ENCODE results near the gene MPND.
"Not testable (repeated sequence)": the region's sequence is repeated elsewhere in the genome, so short reads cannot be mapped to it uniquely, and the experiment has no call there.

Gene MPND

GRCh38 chr19:4320419-4320818 is 22.9 kb upstream of the MPND start:
- no peak for DNase-seq

DNA sequence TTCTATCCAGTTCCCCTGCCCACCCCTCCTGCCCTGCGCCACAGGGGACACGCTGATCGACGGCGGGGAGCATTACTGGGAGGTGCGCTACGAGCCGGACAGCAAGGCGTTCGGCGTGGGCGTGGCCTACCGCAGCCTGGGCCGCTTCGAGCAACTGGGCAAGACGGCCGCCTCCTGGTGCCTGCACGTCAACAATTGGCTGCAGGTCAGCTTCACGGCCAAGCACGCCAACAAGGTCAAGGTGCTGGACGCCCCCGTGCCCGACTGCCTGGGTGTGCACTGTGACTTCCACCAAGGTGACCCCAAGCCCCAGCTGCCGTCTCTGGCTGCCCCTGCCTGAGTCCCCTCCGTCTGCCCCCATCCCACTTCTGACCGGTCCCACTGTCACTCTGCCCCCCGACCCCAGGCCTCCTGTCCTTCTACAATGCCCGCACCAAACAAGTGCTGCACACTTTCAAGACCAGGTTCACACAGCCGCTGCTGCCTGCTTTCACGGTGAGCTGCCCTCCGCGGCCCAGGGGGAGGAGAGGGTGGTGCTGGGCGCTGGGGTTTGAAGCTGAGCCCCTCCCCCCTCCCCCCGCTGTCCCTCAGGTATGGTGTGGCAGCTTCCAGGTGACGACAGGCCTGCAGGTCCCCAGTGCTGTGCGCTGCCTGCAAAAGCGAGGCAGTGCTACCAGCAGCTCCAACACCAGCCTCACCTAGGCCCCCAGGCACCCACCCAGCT is 20.3 kb upstream of the MPND start:
- DNase-seq = no peak

DNA sequence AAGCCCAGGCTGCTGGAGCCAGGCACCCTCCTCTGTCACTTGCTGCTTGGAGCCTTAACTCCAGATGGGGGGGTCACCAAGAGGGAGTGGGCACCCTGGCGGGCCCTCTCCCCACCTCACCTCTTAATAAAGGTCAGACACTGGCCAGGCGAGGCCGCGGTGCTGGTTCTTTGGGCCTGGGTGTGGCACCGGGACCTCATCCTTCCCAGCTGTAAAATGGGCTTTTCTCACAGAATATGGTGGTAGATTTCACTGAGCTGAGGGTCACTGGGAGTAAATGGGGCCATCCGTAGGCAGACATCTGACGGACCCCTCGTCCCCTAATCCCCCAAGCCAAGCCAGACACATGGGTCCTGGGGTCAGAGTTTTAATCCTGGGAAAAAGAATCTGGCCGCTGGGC is 19.7 kb upstream of the MPND start:
- no peak for DNase-seq

DNA sequence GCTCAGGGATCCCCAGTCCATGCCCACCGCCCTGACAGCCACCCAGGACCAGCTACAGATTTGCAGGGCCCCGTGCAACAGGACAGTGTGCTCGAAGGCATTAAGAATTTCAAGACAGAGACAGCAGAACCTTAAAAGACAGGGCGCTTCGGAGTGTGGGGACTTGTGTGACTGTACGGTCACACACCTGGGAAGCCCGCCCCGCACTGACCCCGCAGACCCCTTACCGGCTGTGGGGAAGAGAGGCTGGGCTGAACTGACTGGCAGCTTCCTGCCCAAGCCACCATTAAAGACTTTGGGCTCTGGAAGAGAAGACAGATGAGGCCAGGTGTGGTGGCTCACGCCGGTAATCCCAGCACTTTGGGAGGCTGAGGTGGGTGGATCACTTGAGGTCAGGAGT is 19.1 kb upstream of the MPND start:
- DNase-seq = no peak

GRCh38 chr19:4326215-4326836 is 17.0 kb upstream of the MPND start:
- no peak for DNase-seq

GRCh38 chr19:4326837-4327251 is 16.5 kb upstream of the MPND start:
- no peak for DNase-seq

DNA sequence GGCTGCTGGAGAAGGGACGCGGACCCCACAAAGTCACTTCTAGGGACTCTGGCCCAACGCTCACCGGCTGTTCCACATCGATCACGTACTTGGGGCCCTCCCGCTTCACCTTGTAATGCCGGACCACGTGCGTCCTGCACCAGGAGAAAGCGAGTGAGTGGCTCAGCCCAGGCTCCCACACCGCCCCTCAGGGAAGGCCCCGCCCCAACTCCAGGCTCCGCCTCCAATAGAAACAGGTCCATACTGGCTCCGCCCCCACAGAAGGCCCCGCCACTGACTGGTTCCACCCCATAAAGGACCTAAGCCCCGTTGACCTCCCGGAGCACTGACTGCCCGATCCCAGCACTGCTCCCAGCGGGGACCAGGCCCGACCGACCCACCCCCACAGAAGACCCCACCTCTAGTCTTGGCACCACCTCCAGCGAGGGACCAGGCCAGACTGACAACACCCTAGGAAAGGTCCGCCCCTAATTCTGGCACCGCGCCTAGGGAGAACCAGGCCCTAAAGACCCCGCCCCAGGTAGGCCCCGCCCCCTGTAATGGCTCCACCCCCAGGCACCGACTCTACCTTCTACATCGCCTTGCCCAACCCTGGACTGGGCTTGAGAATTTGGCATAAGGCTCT is 16.0 kb upstream of the MPND start:
- DNase-seq = no peak

DNA sequence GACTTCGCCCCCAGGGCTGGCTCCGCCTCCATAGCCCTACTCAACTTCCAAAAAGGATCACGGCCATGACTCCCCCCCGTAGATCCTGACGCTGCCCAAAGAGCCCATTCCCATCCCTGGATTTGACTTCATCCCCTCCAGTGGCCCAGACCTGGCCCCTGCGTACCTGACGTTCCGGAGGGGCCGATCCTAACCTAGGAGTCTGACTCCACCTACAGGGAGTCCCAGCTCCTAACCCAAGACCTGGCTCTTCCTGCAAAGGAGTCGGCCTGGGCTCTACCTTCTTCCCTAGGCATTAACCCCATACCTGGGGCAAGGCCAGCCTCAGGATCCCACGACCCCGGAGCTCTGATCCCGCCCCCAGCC is 15.5 kb upstream of the MPND start:
- no peak for DNase-seq

GRCh38 chr19:4328243-4328990 is 14.9 kb upstream of the MPND start:
- DNase-seq = peak; percentile 59

- not testable (repeated sequence) for DNase-seq
Observed at GRCh38 chr19:4328991-4329681, 14.2 kb upstream of the MPND start.

DNA sequence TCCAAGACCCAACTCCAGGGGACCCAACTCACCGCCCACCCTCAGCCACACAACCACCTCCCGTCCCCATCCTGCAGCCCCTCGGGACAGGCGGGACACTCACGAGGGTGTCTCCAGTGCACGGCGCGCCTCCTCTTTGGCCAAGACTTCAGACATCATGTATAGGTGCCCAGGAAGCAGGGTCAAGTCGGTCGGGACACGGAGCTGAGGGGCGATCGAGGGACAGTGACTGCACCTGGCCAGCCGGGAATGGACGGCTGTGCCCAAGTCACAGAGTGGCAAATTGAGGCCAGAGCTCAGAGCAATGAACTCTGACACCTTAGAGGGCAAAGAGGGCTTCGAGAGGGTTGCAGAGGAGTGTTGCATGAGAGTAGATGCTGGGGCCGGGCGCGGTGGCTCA is 13.5 kb upstream of the MPND start:
- DNase-seq = no peak

GRCh38 chr19:4334929-4335570 is 8.3 kb upstream of the MPND start:
- DNase-seq = no peak

DNA sequence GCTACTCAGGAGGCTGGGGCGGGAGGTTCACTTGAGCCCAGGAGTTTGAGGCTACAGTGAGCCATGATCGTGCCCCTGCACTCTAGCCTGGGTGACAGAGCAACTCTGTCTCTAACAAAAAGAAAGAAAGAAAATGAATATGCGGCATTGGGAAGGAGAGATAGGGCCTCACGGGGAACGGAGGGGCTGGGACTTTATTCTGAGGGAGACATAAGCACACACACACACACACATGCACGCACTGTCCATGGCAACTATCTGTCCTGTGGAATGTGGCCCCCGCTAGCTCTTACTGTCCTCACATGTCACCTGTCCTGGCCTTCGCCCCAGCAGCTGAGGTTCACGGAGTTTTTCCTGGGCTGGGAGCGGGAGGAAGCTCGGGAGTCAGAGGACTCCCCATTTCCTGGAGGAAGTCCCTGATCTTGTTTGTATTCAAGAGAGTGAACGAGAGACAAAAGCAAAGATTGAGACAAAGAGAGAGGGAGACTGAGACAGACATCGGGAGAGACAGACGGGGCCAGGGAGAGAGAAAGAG is 5.4 kb upstream of the MPND start:
- no peak for DNase-seq

DNA sequence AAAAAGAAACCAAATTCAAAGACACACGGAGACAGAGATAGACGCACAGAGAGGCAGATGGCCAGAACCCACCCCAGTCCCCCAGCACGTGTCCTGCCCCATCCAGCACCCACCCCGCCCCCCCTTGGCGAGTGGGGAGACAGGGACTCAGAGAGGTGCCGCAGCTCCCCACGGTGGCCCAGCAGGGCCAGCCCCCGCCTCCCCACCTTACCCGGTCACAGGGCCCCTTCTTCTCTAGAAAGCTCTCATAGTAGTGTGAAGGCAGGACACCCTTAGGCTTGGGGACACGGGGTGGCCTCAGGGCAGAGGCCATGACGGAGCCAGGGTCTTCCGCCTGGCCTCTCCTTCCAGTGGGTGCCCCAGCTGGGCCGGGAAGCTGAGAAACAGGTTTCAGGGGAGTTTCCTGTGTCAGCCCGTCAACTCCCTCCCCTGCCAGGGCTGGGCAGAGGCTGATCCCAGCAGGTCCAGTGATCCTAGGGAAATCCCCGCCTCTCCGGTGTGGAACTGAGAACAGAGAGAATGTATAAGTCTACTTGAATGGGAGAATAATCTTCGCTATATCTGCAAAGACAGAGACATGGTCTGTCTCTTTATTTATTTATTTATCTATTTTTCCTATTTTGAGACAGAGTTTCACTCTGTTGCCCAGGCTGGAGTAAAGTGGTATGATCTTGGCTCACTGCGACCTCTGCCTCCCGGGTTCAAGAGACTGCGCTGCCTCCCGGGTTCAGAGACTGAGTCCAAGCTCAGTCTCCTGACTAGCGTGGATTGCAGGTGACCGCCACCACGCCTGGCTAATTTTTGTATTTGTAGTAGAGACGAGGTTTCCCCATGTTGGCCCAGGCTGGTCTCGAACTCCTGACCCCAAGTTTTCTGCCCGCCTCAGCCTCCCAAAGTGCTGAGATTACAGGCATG is 4.7 kb upstream of the MPND start, which contains the start of gene STAP2:
Gene STAP2 (minus strand): TSS at position 387 of the 915 bp plus-strand sequence. CDS start 74 bp downstream, at position 313.
- no peak for DNase-seq

DNA sequence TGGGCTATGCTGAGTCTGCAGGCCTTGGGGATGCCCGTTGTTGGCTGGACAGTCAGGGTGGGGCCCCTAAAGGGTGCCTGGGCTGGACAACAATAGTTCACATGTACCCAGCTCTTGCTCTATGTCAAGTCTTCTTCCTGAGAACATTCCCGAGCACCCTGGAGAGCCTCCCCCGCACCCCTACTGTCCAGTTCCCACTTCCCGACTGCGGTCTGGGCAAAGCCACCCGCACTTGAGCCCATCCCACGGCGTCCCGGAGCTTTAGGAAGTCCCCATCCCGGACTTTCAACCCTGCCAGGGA is 1.1 kb upstream of the MPND start:
- no peak for DNase-seq

DNA sequence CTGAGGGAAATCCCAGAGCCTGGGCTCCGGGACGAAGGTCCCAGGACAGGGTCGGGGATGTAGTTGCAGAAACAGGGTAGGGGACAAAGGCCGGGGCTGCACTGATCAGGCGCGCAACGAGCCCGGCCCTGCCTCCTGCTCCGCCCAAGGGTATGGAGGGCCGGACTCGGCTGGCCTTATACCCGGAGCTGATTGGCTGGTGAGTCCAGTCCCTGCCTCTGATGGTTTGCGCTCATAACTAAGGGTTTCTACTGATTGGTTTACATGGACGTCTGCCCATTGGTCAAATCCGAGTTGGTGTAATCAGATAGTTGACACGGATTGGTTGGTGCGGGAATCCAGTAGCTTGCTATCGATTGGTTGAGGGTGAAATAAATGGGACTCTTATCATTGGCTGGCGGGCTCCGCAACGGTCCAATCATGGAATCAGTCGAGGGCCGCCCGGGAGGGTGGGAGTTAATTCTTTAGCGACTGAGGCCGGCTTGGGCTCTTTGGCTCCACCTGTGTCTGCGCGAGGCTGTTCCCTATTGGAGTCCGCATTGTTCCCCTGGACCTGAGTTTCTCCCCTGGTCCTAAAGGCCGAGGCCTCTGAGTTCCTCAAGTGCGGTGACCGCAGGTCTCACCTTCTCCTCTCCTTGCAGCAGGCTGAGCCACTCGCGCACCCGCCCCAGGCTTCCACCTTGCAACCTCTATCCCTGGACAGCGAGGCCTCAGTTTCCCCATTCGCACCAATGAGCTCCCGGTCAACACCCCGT is 570 bp upstream of the MPND start:
- DNase-seq = peak; percentile 100

GRCh38 chr19:4345342-4346019 is 2.1 kb downstream of the MPND start:
- DNase-seq = no peak

DNA sequence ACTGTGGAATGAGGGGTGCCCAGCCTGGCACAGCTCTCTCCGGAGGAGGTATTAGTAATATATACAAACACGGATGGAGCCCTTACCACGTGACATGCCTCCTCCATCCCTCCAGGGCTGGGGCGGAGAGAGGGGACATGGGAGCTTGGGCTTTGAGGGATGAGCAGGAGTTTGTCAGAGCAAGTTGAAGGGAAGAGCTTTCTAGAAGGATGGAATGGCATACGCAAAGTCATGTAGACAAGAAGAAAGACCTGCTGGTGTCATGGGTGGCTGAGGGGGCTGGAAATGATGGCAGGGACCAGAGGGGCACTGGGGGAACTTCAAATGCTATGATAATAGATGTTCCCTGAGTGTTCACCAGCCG is 2.6 kb downstream of the MPND start:
- DNase-seq = no peak

DNA sequence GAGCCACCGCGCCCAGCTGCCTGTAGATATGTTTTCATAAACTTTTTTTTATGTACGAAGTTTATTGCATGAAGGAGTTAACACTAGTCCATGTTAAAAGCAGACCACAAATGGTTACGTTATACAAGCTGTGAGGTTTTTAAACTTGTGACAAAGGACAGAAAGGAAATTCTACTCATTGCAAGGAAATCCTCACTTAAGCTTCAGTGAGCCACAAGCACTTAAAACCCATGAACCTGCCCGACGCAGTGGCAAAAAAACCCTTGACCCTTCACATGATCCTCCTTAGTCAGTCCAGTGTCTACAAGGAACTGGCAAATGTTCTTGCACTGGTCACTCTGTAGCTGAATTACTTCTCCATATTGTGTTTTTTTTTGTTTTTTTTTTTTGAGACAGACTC is 4.2 kb downstream of the MPND start:
- no peak for DNase-seq

DNA sequence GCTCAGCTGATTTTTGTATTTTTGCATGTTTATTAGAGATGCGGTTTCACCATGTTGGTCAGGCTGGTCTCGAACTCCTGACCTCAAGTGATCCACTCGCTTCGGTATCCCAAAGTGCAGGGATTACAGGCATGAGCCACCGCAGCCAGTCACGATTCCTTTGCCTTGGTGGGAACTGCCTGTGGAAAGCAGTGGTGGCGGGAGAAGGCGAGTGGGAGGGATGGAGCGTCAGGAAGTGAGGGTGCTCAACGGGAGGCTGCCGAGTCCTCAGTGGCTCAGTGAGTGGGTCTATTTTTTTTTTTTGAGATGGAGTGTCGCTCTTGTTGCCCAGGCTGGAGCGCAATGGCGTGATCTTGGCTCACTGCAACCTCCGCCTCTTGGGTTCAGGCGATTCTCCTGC is 5.9 kb downstream of the MPND start:
- DNase-seq = not testable (repeated sequence)
